Common myeloid progenitor, CD34-positive (primary cell): ENCODE results near the gene TRDMT1.
A peak's percentile ranks its signal among the peaks of the same experiment; 100 is the strongest.

ENCODE experiments used
- CTCF ChIA-PET: fragments of 350-600 bp; sonication (Branson Sonifier 250); formaldehyde crosslinking; loops from one replicate; lab custom pipeline; 2021; ENCODE audit warnings: antibody characterized with exemption; lab: Charles Lee
- POLR2A ChIA-PET: fragments of 350-600 bp; sonication (Branson Sonifier 250); formaldehyde crosslinking; loops from one replicate; lab custom pipeline; 2021; ENCODE audit warnings: antibody characterized with exemption; lab: Charles Lee
- DNase-seq, 3 donors: peaks; one replicate each; pipeline versions ENCODE4 v3.0.0 to v3.0.0-alpha.2; 2013
- H3K27ac ChIP-seq, 2 experiments: 1 replicate in 1 of 2; 2 replicates in 1 of 2; pipeline ENCODE4 v1.7.0; 2013; ENCODE audit warnings: inconsistent platforms in 2 of 2, low read length in 2 of 2, mild to moderate bottlenecking in 2 of 2, low read depth in 1 of 2, moderate library complexity in 1 of 2; ENCODE audit not compliant: severe bottlenecking in 2 of 2, insufficient read depth in 1 of 2, poor library complexity in 1 of 2
- H3K27me3 ChIP-seq, 5 experiments: replicated peaks in 2 of 5; 1 replicate in 3 of 5; 2 replicates in 2 of 5; pipeline versions ENCODE4 v1.6.1 to v1.7.0; 2013; ENCODE audit warnings: low read length in 4 of 5, mild to moderate bottlenecking in 2 of 5, moderate library complexity in 2 of 5, inconsistent platforms in 1 of 5; ENCODE audit not compliant: insufficient read depth in 5 of 5, control insufficient read depth in 4 of 5
- H3K36me3 ChIP-seq, 4 experiments: 1 replicate in 2 of 4; 2 replicates in 2 of 4; pipeline versions ENCODE4 v1.6.1 to v1.7.0; 2013; ENCODE audit warnings: low read length in 3 of 4, control low read depth in 1 of 4, mild to moderate bottlenecking in 1 of 4; ENCODE audit not compliant: control insufficient read depth in 4 of 4, insufficient read depth in 4 of 4
- H3K4me1 ChIP-seq, 4 experiments: 1 replicate in 3 of 4; 2 replicates in 1 of 4; pipeline versions ENCODE4 v1.6.1 to v1.7.1; 2013; ENCODE audit warnings: low read length in 3 of 4, mild to moderate bottlenecking in 3 of 4, control low read depth in 1 of 4, inconsistent platforms in 1 of 4, moderate library complexity in 1 of 4; ENCODE audit not compliant: control insufficient read depth in 4 of 4, insufficient read depth in 4 of 4; ENCODE audit errors: control extremely low read depth in 1 of 4
- H3K4me3 ChIP-seq, 7 experiments: 1 replicate in 4 of 7; 2 replicates in 3 of 7; pipeline versions ENCODE4 v1.5.1 to v1.7.0; 2013; ENCODE audit warnings: mild to moderate bottlenecking in 7 of 7, low read length in 6 of 7, moderate library complexity in 6 of 7, inconsistent platforms in 2 of 7, low read depth in 2 of 7, control low read depth in 1 of 7; ENCODE audit not compliant: insufficient read depth in 4 of 7, control insufficient read depth in 1 of 7; ENCODE audit errors: extremely low read depth in 1 of 7
- H3K9me3 ChIP-seq, 5 experiments: 1 replicate in 4 of 5; 2 replicates in 1 of 5; pipeline versions ENCODE4 v1.6.1 to v1.7.1; 2013; ENCODE audit warnings: low read length in 4 of 5, mild to moderate bottlenecking in 2 of 5, inconsistent platforms in 1 of 5, low read depth in 1 of 5, moderate library complexity in 1 of 5; ENCODE audit not compliant: control insufficient read depth in 4 of 5, insufficient read depth in 2 of 5; ENCODE audit errors: control extremely low read depth in 1 of 5
- WGBS: methylation state at CpG from one replicate; pipeline ENCODE4 v1.1.5; 2013; ENCODE audit not compliant: insufficient coverage; 5-methylcytosine and 5-hydroxymethylcytosine counted together

TRDMT1 gene

GRCh38 chr10:17144757-17145156 lies 56.7 kb downstream of the TRDMT1 start:
- H3K4me3 ChIP-seq, result no peak overlapping the region
- ChIA-PET POLR2A (interaction anchor here (0.6 kb wide), 1 partner anchor 14 kb away, joined by 4 read pairs; no protein-coding TSS in a partner anchor), CTCF (no interaction called here)
- H3K27me3 ChIP-seq, result no peaks in the 10 kb centered on the region
- peaks cover 0 to 3% (median 0%) of the 10 kb centered on the region in 4 experiments for H3K36me3 ChIP-seq
- peak in 1 of 3 donors; percentile 9 for DNase-seq
- H3K4me1 ChIP-seq, result no peaks in the 10 kb centered on the region
- H3K9me3 ChIP-seq, result peaks cover 0 to 2% (median 0%) of the 10 kb centered on the region in 5 experiments
- H3K27ac ChIP-seq, result no peak overlapping the region
- WGBS, result 100% methylated on average over 2 of the region's 5 CpGs

- no CpG with 5 or more reads among the region's 2 CpGs for WGBS
- Histone ChIP-seq H3K27ac (no peak overlapping the region), H3K36me3 (peaks cover 0 to 3% (median 0%) of the 10 kb centered on the region in 4 experiments), H3K4me3 (no peak overlapping the region), H3K4me1 (no peaks in the 10 kb centered on the region), H3K27me3 (no peaks in the 10 kb centered on the region), H3K9me3 (peaks cover 0 to 2% (median 0%) of the 10 kb centered on the region in 5 experiments)
- no peak for DNase-seq
- CTCF ChIA-PET, result no interaction called here
- POLR2A ChIA-PET, result interaction anchor here (0.6 kb wide), 1 partner anchor 15 kb away, joined by 4 read pairs; no protein-coding TSS in a partner anchor
These were observed 57.4 kb downstream of the TRDMT1 start for GRCh38 chr10:17144032-17144431.

- H3K4me1 ChIP-seq, result no peaks in the 10 kb centered on the region
- H3K4me3 ChIP-seq, result no peak overlapping the region
- CTCF ChIA-PET, result no interaction called here
- 100% methylated on average over 3 of the region's 3 CpGs for WGBS
- no peaks in the 10 kb centered on the region for H3K27me3 ChIP-seq
- DNase-seq, result no peak
- H3K27ac ChIP-seq, result no peak overlapping the region
- peaks cover 0 to 3% (median 0%) of the 10 kb centered on the region in 4 experiments for H3K36me3 ChIP-seq
- peaks cover 0 to 2% (median 0%) of the 10 kb centered on the region in 5 experiments for H3K9me3 ChIP-seq
- POLR2A ChIA-PET, result no interaction called here
These were observed 58.3 kb downstream of the TRDMT1 start for GRCh38 chr10:17143055-17143690.

- no peak for DNase-seq
- POLR2A ChIA-PET, result no interaction called here
- CTCF ChIA-PET, result interaction anchor here (1.0 to 1.1 kb wide), 2 partner anchors 12 to 94 kb away, joined by 3 read pairs; no protein-coding TSS in a partner anchor
These were observed 59.8 kb downstream of the TRDMT1 start for GRCh38 chr10:17141504-17142229.

GRCh38 chr10:17140386-17140761 lies 61.1 kb downstream of the TRDMT1 start:
- Histone ChIP-seq H3K27me3 (no peaks in the 10 kb centered on the region), H3K36me3 (no peaks in the 10 kb centered on the region), H3K4me1 (no peaks in the 10 kb centered on the region), H3K27ac (no peak overlapping the region), H3K9me3 (peaks cover 0 to 2% (median 0%) of the 10 kb centered on the region in 5 experiments), H3K4me3 (no peak overlapping the region)
- no peak for DNase-seq
- ChIA-PET CTCF (interaction anchor here (0.8 to 1.1 kb wide), 3 partner anchors 11 to 90 kb away, joined by 3 read pairs; no protein-coding TSS in a partner anchor), POLR2A (no interaction called here)

More at GRCh38 chr10:17141504-17142229, 59.8 kb downstream of the TRDMT1 start:
- Histone ChIP-seq H3K4me1 (no peaks in the 10 kb centered on the region), H3K36me3 (no peaks in the 10 kb centered on the region), H3K27ac (no peak overlapping the region), H3K27me3 (no peaks in the 10 kb centered on the region), H3K9me3 (peaks cover 0 to 2% (median 0%) of the 10 kb centered on the region in 5 experiments), H3K4me3 (no peak overlapping the region)
- no CpG with 5 or more reads among the region's 1 CpG for WGBS

- H3K4me3 ChIP-seq, result no peak overlapping the region
- WGBS, result 100% methylated on average over 5 of the region's 5 CpGs
- POLR2A ChIA-PET, result no interaction called here
- no peaks in the 10 kb centered on the region for H3K27me3 ChIP-seq
- no peaks in the 10 kb centered on the region for H3K4me1 ChIP-seq
- CTCF ChIA-PET, result no interaction called here
- DNase-seq, result no peak
- H3K9me3 ChIP-seq, result peaks cover 0 to 2% (median 0%) of the 10 kb centered on the region in 5 experiments
- no peaks in the 10 kb centered on the region for H3K36me3 ChIP-seq
- no peak overlapping the region for H3K27ac ChIP-seq
These were observed 62.9 kb downstream of the TRDMT1 start for GRCh38 chr10:17138460-17139042.
